CD4-positive, alpha-beta T cell treated with Interleukin-2 at 100 ng/mL for 4 hours (primary cell): ENCODE data around the gene PRKRA.
"Not testable (repeated sequence)": the region's sequence is repeated elsewhere in the genome, so short reads cannot be mapped to it uniquely, and the experiment has no call there.

ENCODE experiments used
- DNase-seq: peaks from one replicate; pipeline ENCODE4 v3.0.0-alpha.2; 2020; ENCODE audit warnings: low spot score

The PRKRA gene

DNA sequence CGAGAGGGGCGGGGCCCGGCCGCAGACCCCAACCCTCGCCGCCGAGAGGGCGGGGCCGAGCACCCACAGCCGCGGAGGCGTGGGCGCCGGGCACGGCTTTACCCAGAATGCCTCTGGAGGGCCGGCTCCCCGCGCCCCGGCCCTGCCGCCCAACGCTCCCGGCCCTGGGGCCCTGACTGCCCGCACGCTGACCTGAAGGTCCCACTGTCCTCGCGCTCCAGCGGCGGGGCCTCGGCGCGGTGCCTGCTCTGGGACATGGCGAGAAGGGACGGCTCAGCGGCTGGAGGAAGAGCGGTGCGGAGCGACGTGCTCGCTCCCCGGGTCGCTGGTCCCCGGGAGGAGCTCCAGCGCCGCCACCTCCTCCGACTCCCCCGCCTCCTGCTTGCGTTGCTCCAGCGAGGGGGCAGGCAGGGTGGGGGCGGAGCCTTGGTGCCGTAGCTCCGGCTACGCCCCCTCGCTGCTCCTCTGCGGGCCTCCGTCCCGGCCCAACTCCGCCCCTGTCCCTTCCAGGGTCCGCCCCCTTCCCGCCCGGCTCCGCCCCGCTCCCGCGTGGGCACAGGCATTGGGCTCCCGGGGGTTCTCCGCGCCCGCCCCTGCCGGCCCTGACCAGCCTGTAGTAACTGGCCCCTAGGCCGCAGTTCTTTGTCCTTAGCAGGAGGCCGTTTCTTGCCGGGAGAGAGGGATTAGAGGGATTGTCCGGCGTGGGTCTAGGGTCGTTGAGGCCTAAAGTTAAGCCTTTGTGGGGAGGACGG is at the start of gene PRKRA, which contains the start of gene PJVK:
Gene PRKRA (minus strand): TSS at position 402 of the 752 bp plus-strand sequence. CDS start 145 bp downstream, at position 257.
Gene PJVK (plus strand): TSS at position 605 of the 752 bp plus-strand sequence. CDS start 2,032 bp downstream, outside the sequence.
- DNase-seq: peak; percentile 94

DNA sequence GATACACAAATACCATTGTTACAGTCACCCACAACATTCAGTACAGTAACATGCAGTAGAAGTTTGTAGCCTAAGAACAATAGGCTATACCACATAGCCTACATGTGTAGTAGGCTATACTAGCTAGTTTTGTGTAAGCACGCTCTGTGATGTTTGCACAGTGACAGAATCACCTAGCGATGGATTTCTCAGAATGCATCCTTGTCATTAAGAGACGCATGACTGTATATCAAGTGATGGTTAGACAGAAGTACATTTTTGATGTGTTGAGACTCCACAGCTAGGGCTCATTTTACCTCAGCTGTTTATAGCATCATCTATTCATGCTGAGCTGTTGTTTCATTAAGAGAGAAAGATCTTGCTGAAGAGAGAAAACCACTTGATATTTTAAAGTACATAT is 48.7 kb upstream of the PRKRA start:
- DNase-seq: no peak

DNA sequence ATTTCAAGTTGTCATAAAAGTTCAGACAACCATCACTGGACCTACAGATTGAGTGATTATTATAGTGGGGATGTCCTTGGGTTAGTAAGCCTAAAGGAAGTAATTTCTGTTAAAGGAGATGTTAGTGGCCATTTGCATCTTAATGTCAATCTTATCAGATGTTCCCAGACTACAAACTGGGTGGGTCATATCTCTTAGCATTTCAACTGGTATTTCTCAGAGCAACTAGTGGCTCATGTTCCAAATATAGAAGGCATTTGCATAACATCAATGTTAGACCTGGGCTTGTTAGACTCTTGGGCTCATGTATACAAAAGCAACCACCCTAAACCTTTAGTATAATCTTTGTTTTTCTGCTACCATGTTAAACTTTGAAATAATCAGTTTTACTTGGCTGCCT is 47.2 kb upstream of the PRKRA start:
- DNase-seq: no peak

DNA sequence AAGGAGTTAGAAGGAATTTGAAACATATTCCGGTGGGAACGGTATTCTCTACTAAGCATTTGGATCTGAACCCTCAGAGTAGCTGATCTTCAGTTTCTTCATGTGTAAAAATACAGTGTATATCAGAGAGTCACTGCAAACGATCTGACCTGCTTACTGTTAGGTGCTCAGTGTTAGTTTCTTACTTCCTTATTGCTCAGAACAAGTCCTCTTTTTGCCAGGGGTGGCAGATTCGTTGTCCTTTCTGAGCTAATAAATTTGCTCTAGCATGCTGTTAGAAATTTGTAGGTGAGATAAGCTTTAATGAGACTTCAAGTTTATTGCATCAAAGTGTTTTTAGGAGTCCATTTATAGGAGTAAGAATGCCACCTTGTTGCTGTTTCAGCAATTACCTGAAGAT is 45.1 kb upstream of the PRKRA start:
- DNase-seq: no peak

DNA sequence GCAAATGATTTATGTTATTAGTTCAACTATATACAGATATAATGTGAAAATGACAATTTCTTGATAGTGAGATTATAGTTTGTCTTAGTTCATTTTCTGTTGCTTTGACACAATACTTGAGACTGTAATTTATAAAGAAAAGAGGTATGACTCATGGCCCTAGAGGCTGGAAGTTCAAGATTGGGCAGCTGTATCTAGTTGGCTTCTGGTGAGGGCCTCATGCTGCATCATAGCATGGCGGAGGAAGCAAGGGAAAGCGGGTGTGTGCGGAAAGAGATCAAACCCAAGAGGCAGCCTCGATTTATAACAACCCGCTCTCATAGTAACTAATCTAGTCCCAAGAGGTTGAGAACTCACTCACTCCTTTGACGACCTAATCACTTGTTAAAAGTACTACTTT is 40.6 kb upstream of the PRKRA start:
- no peak for DNase-seq

DNA sequence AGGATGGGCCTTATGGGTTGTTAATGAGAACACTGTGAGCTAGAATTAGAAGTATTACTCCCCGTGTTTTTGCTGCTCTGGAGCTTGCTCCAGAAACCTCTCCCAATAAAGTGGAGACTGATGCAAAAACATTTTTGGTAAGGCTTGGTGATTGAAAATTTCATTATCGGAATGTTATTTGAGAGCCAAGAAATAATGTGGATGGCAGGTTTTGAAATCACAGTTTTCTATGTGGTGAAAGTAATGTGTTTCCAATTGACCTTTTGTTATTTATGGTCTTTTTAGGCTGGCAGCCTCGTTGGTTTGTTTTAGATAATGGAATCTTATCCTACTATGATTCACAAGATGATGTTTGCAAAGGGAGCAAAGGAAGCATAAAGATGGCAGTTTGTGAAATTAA is 34.4 kb upstream of the PRKRA start:
- DNase-seq: no peak

DNA sequence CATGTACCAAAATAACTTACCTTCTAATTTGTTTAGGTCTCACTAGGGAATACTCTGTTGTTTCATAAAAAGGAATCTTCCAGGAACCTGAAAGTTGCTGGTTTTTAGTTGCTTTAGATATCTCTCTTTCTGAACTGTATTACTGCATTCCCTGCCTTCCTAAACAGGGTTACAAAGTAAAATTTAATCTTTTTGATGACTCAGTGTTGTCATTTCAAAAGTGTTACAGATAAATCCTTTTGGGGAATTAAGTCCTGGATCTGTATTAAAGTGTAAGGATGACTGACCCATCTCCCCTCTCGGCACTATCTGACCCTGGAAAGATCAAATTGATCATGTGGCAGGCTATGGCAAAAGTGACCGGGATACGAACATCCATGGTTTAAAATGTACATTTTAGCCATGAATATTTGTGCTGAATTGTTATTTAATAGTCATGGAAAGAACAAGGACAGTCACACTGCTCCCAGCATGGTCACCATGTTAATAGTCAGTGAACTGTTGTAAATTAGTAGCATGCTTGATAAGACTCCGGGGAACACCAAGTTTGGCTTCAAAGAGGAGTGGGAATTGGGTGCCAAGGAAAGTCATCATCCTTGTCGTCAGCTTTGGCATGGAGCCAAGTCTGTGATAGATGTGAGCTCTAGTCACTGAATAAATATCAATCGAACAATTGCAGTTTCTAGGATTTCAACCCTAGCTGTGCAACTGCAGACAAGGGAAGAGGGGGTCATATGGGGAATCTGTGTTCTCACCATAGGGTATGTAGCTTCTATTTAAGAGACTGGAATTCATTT is 33.5 kb upstream of the PRKRA start:
- no peak for DNase-seq

DNA sequence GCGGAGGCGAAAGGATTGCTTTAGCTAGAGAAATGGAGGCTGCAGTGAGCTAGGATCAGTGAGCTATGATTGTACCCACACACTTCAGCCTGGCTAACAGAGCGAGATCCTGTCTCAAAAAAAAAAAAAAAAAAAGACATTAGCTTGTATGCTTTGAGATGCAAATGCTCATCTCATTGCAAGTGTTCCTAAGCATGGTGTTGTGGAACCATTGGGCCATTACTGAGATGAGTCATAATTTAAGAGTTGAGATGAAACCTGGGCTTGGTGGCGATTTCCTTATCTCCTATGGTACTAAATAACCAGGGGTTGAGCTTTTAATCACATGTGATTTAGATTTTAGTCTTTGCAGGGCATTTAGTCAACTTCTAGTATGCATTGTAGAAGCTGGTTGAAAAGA is 31.5 kb upstream of the PRKRA start:
- DNase-seq: no peak

DNA sequence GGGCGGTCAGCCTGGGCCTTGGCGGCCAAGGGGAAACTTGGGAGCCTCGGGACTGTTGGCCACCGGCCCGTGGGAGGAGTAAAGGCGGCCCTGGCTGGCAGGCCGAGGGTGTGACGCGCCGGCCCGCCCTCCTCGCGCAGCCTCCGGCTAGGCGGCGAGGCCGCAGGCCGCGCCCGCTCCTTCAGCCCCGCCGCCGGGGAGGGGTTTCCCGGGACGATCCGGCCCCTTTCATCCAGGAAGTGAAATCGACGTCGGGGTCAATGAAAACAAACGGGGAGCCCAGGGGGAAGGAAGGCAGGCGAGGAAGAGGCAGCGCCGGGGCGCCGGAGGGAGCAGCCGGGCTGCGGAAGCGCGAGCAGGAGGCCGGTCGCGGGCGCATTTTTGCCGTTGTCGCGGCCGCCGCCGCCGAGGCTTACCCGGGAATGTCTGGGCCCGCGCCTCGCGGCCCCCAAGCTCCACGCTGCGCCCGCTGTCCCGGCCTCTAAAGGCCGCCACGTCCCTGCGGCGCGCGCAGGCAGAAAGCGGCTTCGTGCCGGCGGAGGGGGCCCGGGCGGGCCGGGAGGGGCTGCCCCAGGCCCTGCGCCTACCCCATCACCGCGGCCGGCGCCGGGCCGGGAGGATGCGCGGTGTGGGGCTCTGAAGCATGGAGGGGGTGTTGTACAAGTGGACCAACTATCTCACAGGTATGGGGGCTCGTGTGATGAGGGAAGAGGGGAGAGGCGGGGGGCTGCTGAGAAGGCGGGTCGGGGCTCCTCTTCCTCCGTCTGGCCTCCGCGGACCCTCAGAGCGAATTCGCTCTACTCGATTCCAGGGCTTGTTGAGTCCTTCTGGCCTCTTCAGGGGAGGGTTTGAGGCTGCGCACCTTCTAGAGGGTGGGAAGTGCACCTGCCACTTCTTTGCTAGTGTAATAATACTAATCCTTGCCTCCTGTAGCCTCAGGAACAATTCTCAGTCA is 29.5 kb upstream of the PRKRA start, which contains the start of gene PLEKHA3:
Gene PLEKHA3 (plus strand): TSS at position 231 of the 955 bp plus-strand sequence. CDS start 413 bp downstream, at position 644.
- DNase-seq: peak; percentile 79

DNA sequence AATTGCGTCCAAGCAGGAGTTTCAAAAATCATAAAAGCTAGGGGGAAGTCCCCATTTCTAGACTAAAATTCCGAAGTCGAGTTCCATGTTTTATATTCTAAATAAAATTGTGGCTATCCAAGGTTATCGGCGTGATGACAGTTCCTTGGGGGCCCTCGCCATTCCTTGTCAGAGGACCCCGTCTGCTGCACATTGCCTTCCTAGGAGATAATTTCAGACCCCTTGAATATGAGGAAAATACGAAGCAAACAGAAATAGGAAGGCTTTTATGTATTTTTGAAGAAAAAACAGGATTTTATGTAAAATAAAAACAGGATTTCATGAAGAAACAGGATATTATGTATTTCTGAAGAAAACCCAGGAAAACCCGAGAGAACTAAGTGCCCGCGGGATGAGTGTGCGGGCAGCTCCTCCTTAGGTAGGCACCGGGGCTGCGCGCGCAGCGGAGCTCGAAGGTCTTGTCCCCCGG is 28.8 kb upstream of the PRKRA start:
- DNase-seq: no peak

DNA sequence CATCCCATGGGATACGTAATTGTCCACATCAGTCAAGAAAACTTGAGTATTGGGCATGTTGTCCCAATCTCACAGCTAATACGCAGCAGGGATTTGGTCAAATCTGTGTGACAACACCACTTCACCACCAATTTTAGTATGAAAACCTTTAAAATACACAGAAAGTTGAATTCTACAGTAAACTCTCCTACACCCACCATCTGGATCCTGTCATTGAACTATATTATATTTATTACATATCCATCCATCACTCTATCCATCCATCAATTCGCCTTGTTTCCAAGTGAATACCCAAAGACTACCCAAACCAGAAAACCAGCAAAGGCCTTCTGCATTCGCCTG is 28.3 kb upstream of the PRKRA start:
- DNase-seq: no peak

DNA sequence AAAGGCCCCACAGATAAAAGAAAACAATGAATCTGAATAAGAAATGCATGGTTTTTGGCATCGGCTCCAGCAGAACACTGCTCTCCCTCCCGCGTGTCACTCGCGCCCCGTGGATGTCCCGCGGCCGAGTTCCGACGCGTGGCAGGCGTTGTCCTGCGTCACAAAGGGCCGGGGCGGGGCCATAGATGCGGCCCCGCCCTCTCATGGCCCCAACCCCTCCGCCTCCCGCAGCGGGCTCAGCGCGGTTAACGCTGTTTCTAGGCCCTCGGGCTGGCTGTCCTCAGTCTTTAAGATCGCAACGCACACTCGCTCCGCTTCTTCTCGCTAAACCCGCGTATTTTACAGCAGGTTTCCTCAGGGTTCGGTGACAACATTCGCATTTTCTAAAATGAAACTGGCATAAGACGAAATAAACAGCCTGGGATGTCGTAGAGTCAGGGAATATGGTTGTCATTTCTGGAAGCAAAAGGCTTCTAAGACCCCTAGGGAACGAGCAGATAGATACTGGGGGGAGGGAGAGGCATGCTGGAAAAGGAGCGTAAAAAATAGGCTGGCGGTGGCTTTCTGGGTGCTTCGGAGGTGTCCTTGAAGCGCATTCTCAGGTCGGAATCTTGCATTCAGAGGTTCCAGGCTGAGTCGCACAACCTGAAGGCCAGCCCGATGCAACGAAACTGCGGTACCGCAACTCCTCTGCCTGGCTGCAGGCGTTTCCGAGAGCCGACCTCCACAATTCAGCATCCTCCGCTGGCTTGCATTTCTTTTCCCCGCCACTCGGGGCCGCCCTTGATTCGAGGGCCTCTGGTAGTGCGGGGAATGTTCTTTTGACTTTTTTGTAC is 27.7 kb upstream of the PRKRA start, which contains the start of gene FKBP7:
Gene FKBP7 (minus strand): TSS at position 162 of the 836 bp plus-strand sequence. CDS start 101 bp downstream, at position 61.
- peak; percentile 81 for DNase-seq

DNA sequence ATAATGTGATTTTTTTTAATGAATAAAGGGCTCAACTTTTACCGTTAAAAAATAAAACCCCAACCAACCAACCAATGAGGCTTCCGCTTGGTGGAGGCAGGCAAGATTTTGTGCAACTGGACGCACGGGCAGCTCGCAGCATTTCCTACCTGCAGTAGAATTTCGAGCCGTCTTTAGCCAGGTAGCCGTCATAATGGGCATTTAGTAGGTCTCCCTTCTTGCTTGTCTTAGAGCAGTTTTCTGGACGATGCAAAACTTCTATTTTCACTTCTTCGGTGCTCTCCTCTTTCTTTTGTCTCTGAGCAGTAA is 27.1 kb upstream of the PRKRA start:
- no peak for DNase-seq

DNA sequence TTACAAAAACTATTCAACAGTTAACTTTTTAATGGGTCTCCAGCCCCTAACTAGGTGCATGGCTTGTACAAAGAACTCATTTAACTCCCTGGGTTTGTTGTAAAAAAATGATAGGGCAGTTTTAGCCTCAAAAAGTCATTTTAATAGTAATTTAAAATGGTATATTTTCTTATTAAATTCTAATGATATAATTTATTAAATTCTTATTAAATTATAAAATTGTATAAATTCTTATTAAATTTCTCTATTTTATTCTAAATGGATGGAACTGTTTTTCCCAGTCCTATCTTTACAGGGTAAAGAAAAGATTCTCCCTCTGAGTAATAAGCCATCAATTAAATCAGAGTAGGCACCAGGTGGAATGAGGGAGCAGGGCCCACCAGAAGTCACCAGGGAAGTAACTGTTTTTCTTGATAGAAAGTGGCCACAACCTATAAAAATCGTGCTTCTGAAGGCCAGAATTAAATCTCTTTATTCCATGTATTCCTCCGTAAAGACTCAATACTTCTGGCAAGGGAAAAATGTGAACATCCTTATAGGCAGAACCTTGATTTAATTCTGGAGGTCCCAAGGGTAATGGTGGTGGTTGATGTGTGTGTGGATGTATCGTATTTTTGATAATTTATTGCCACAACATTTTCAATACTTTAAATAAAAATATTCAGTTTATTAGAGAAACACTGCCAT is 26.6 kb upstream of the PRKRA start:
- no peak for DNase-seq

DNA sequence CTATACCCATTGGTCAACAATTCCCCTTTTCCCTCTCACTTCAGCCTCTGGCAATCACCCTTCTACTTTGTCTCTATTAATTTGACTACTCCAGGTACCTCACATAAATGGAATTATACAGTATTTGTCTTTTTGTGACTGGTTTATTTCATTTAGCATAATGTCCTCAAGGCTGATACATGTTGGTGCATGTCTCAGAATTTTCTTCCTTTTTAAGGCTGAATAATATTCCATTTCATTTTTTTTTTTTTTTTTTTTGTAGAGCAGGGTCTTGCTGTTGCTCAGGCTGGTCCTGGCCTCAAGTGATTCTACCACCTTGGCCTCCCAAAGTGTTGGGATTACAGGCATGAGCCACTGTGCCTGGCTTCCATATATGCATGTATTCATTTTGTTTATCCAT is 25.5 kb upstream of the PRKRA start:
- DNase-seq: no peak

DNA sequence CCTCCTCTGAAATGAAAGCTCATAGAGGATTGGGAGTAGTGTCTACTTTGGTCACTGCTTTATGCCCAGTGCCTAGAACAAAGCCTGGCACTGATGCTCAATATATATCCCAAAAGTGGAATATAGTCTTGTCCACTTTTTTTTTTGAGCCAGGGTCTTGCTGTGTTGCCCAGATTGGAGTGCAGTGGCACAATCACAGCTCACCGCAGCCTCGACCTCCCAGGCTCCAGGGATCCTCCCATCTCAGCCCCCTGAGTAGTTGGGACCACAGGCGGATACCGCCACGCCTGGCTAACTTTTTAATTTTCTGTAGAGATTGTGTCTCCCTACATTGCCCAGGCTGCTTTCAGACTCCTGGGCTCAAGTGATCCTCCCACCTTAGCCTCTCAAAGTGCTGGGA is 23.6 kb upstream of the PRKRA start:
- DNase-seq: no peak

DNA sequence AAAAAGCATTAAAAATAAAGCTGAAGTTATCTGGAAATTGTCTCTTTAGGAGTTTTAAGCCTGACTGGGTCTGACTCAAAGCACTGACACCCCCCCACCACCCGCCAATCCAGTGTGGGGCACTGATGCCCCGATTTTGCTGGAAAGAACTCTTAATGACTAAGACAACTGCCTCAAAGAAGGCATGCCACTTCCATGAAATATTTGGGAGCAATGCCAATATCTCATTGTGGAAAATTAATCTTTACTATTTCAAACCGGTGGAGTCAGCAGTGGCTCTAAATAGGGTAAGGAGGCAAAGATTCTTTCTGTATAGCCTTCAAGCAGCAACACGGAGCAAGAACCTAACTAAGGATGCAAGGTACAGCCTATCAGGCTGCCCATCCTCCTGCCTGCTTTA is 23.0 kb upstream of the PRKRA start:
- no peak for DNase-seq

DNA sequence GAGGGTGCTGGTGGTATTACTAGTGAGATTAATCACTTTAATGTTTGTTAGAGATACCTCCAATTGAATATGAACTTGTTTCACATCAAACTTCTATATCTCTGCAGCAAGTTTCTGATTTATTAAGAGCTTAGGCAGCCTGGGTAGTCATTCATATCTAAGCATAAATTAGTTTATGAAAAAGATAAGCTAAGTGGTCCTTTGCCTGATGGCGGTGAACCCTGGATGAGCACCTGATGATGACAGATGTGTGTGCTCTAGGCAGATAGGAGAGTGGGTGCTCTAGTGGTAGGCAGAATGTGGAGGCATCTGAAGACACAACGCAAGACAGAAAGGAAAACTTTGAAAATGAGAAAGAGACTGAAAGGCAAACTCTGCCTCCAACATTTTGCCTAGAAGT is 22.4 kb upstream of the PRKRA start:
- DNase-seq: no peak

DNA sequence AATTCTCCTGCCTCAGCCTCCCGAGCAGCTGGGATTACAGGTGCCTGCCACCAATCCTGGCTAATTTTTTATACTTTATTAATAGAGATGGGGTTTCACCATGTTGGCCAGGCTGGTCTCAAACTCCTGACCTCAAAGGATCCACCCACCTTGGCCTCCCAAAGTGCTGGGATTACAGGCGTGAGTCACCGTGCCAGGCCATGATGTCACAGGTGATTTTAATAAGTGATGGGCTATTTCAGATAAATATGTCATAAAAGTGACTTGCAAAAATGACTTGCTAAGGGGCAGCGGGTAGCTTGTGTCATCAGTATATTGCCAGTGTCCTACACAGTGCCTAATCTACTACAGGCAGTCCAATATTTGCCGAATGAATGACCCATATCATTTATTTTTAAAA is 20.3 kb upstream of the PRKRA start:
- DNase-seq: not testable (repeated sequence)

DNA sequence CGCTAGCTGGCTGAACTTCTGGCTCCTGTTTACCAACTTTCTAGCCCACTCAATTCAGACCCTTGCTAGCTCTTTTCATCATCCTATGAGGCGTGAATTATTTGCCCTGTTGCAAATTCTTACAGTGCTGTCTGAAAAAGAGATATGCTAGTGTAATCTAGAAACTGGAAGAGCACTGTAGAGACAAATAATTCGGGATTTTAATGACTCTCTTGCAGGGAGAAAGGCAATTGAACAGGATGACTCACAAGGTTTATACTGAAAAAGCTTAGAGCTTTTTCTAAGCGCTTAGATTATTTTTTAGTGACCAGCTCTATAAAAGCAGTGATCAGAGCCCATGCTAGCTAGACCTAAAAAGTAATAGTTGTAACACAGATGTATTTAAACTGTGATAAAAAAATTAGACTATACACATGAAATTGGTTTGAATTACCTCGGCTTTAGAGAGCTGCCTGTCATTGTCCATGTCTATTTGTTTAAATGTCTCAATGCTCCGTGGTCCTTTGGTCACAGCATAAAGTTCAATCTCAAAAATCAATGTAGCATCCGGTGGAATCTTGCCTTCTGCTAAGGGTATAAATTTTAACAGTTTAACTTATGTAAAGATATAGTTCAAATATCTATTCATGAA is 18.4 kb upstream of the PRKRA start:
- DNase-seq: no peak
